LNCAP (cell line): ENCODE results near the gene ATP5F1B.

Source experiments
- TF ChIP-seq, protein P1 (sequence below): fragments of 450-650 bp; IDR thresholded peaks from 2 replicates; pipeline ENCODE4 v1.5.1; 2017; ENCODE audit warnings: mild to moderate bottlenecking

The ATP5F1B gene

DNA sequence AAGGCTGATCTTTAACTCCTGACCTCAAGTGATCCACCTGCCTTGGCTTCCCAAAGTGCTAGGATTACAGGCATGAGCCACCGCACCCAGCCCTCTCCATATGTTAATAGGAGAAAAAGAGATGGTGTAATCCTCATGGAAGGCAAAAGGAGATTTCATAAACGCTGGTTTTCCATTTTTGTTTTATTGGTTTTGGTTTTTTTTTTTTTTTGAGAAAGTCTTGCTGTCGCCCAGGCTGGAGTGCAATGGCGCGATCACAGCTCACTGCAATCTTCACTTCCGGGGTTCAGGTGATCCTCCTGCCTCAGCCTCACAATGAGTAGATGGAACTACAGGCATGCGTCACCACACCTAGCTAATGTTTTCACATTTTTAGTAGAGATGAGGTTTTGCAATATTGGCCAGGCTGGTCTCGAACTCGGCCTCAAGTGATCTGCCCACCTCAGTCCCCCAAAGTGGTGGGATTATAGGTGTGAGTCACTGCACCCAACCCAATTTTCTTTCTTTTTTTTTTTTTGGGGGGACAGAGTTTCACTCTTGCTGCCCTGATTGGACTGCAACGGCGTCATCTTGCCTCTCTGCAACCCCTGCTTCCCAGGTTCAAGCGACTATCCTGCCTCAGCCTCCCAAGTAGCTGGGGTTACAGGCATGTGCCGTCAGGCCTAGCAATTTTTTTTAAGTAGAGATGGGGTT, 34.2 kb upstream of the ATP5F1B start:
- TF ChIP-seq, protein P1, sequence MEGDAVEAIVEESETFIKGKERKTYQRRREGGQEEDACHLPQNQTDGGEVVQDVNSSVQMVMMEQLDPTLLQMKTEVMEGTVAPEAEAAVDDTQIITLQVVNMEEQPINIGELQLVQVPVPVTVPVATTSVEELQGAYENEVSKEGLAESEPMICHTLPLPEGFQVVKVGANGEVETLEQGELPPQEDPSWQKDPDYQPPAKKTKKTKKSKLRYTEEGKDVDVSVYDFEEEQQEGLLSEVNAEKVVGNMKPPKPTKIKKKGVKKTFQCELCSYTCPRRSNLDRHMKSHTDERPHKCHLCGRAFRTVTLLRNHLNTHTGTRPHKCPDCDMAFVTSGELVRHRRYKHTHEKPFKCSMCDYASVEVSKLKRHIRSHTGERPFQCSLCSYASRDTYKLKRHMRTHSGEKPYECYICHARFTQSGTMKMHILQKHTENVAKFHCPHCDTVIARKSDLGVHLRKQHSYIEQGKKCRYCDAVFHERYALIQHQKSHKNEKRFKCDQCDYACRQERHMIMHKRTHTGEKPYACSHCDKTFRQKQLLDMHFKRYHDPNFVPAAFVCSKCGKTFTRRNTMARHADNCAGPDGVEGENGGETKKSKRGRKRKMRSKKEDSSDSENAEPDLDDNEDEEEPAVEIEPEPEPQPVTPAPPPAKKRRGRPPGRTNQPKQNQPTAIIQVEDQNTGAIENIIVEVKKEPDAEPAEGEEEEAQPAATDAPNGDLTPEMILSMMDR: no peak

DNA sequence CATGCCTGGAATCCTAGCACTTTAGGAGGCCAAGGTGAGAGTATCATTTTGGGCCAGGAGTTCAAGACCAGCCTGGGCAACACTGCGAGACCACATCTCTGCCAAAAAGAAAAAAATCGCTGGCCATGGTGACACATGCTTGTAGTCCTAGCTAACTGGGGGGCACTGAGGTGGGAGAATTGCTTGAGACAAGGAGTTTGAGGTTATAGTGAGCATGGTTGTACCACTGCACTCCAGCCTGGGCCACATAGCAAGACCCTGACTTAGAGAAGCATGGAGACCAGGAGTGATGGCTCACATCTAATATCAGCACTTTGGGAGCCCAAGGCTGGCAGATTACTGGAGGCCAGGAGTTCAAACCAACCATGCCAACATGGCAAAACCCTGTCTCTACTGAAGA, 33.1 kb upstream of the ATP5F1B start:
- TF ChIP-seq, protein P1: no peak

DNA sequence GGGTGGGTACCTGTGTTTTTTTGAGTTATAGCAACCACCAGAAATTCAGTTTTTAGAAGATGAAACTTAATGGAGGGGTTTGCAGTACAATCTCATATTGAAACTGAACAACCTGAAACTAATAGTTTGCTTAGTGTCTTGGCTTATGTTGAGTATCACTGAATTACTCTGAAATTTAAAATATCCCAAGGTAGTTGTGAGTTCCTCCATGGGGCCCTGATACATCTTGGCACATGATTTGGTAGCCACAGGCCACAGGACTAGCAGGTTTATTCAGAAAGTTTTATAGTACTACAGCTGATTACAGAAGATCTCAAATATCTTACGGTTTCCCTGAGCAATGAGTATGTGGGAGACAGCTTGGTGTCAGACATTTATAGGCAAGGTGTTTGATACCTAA, 31.9 kb upstream of the ATP5F1B start:
- TF ChIP-seq, protein P1: no peak

DNA sequence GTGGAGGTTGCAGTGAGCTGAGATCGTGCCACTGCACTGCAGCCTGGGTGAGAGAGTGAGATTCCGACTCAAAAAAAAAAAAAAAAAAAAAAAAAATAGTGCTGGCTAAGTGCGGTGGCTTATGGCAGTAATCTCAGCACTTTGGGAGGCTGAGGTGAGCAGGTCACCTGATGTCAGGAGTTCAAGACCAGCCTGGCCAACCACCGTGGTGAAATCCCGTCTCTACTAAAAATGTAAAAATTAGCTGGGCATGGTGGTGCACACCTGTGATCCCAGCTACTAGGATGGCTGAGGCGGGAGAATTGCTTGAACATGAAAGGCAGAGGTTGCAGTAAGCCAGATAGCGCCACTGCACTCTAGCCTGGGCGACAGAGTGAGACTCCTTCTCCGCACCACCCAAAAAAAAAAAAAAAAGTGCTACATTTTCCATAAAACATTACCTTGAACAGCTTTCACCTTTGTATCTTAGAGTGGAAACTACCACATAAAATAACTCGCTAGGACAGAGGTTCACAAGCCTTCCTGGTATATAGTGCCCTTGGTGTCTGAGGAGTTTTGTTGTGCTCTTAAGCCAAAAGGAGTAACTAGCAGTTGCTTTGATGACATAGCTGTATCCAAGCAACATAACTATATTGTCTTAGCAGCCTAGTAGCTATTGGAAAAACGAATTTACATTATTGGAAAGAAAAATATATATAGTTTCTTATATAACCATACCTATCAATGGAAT, 31.2 kb upstream of the ATP5F1B start:
- TF ChIP-seq, protein P1: no peak

DNA sequence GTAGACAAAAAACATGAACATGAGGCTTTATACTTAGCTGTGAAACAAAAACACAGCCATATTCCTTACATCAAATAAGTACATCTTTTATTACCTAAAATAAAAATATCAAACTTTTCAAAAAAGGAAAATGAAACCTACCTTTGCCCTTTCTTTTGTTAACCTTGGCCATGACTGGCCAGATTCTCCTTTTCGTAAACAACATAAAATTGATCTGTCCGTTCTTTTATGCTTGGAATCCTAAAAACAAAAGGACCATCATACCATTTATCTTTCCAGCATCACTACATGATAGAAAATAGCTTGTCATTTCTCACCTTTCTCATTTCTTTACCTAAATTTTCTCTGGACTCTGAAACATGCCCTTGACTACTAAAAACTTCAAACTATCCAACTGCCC, 25.8 kb upstream of the ATP5F1B start:
- TF ChIP-seq, protein P1: no peak

DNA sequence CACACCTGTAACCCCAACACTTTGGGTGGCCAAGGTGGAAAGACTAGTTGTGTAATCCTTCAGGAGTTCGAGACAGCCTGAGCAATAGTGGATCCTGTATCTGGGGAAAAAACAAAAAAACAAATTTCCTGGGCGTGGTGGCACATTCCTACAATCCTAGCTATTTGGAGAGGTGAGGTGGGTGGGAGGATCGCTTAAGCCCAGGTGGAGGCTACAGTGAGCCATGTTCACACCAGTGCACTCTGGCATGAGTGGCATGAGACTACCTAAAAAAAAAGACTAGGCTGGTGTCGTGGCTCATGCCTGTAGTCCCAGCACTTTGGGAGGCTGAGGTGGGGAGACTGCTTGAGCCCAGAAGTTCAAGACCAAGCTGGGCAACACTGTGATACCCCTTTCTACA, 25.1 kb upstream of the ATP5F1B start:
- TF ChIP-seq, protein P1: no peak

DNA sequence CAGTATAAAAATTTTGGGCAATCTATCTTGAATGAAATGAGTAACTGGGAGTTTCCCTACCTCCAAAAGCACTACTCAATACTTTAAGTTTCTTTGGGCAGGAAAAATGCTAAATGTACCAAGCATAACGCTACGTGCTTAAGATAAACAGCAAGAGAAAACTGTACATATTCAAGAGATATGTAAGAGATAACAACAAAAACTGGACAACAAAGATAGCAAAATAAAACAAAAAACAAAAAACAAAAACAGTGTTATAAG, 22.3 kb upstream of the ATP5F1B start:
- TF ChIP-seq, protein P1: no peak
